SK-N-SH (cell line): ENCODE measurements around the gene MRPL41.

Experiments
- MXI1 ChIP-seq: IDR thresholded peaks from 2 replicates; pipeline ENCODE4 v1.6.1; 2012; ENCODE audit warnings: mild to moderate bottlenecking, low read depth, low read length, improper control_type of control experiment
- POLR2AphosphoS5 ChIP-seq: IDR thresholded peaks from 2 replicates; pipeline ENCODE4 v1.6.1; 2012; ENCODE audit warnings: low read depth, low read length
- TAF1 ChIP-seq: IDR thresholded peaks from 2 replicates; pipeline ENCODE4 v1.6.1; 2012; ENCODE audit warnings: low read depth, mild to moderate bottlenecking, low read length, moderate library complexity, borderline replicate concordance

DNA sequence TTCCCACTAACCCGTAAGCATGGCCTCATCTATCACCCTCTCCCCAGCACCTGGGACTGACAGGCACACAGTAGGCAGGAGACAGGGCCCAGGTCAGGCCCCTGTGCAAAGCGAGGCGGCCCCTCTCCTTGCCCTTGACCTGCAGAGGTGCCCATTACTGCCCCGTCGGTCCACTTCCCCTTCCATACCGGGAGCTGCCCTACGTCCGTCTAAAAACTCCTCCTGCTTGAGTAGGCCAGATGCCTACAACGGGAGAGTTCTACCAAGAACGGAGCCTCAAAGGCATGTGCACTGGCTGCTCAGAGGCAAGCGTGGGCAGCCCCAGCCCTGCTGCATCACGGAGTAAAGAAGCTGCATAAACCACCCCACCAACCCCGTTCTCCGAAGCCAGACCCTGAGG lies 31.7 kb downstream of the MRPL41 start:
- TF ChIP-seq POLR2AphosphoS5, result no peak
- no peak for TF ChIP-seq TAF1
- TF ChIP-seq MXI1, result no peak
